ENCODE data around the gene ACSL5.

DNA sequence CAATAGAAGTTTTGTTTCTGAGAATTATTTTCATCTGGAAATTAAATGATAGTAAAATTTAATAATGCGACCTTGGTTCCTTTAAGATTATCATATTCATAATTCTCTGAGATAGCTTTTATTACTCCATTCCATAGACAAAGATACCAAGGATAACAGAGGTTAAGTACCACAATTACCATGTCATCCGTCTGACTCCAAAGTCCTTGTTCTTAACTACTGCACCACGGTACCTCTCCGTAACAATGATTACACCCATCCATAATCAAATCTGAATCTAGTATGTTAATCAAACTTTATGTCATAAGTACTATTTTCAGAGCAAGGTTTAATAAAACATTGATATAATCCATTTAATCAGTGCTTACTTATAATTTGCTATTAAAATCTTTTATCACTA is 64.4 kb downstream of the ACSL5 start:
- TF ChIP-seq, protein P1, sequence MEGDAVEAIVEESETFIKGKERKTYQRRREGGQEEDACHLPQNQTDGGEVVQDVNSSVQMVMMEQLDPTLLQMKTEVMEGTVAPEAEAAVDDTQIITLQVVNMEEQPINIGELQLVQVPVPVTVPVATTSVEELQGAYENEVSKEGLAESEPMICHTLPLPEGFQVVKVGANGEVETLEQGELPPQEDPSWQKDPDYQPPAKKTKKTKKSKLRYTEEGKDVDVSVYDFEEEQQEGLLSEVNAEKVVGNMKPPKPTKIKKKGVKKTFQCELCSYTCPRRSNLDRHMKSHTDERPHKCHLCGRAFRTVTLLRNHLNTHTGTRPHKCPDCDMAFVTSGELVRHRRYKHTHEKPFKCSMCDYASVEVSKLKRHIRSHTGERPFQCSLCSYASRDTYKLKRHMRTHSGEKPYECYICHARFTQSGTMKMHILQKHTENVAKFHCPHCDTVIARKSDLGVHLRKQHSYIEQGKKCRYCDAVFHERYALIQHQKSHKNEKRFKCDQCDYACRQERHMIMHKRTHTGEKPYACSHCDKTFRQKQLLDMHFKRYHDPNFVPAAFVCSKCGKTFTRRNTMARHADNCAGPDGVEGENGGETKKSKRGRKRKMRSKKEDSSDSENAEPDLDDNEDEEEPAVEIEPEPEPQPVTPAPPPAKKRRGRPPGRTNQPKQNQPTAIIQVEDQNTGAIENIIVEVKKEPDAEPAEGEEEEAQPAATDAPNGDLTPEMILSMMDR (IDR thresholded peaks at IDR 0.05; ENCODE audit: low read length): no peak
- TF ChIP-seq EZH2 (IDR thresholded peaks at IDR 0.05; ENCODE audit: borderline replicate concordance, low read length): no peak

Data from OCI-LY1 (cell line).